ENCODE data around the gene JAG2.

Gene JAG2

GRCh38 chr14:105107351-105107750, 61.2 kb downstream of the JAG2 start:
- no peak overlapping the region for H3K4me3 ChIP-seq (ENCODE audit: low read depth, low read length)
- TF ChIP-seq, protein P1, sequence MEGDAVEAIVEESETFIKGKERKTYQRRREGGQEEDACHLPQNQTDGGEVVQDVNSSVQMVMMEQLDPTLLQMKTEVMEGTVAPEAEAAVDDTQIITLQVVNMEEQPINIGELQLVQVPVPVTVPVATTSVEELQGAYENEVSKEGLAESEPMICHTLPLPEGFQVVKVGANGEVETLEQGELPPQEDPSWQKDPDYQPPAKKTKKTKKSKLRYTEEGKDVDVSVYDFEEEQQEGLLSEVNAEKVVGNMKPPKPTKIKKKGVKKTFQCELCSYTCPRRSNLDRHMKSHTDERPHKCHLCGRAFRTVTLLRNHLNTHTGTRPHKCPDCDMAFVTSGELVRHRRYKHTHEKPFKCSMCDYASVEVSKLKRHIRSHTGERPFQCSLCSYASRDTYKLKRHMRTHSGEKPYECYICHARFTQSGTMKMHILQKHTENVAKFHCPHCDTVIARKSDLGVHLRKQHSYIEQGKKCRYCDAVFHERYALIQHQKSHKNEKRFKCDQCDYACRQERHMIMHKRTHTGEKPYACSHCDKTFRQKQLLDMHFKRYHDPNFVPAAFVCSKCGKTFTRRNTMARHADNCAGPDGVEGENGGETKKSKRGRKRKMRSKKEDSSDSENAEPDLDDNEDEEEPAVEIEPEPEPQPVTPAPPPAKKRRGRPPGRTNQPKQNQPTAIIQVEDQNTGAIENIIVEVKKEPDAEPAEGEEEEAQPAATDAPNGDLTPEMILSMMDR (IDR thresholded peaks at IDR 0.05; ENCODE audit: low read depth, low read length), result no peak

DNA sequence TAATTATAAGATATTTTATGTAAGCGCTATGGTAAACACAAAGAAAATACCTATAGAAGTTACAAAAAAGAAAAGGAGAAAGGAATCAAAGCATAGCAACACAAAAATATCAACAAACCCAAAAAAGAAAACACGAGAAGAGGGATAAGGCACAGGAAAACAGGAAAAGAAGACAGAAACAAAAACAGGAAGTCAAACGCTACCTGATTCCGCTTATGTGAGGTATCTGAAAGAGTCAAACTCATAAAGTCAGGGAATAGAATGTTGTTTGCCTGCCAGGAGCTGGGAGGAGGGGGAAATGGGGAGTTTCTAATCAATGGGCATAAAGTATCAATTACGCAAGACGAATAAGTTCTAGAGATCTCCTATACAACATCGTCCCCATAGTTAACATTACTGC, 63.4 kb downstream of the JAG2 start:
- TF ChIP-seq, protein P1 (IDR thresholded peaks at IDR 0.05; ENCODE audit: low read depth, low read length), result no peak

GRCh38 chr14:105102893-105103292, 65.7 kb downstream of the JAG2 start:
- no peak overlapping the region for H3K4me3 ChIP-seq (ENCODE audit: low read depth, low read length)

More for the DNA sequence above, 63.4 kb downstream of the JAG2 start:
- no peak overlapping the region for H3K4me3 ChIP-seq (ENCODE audit: low read depth, low read length)

DNA sequence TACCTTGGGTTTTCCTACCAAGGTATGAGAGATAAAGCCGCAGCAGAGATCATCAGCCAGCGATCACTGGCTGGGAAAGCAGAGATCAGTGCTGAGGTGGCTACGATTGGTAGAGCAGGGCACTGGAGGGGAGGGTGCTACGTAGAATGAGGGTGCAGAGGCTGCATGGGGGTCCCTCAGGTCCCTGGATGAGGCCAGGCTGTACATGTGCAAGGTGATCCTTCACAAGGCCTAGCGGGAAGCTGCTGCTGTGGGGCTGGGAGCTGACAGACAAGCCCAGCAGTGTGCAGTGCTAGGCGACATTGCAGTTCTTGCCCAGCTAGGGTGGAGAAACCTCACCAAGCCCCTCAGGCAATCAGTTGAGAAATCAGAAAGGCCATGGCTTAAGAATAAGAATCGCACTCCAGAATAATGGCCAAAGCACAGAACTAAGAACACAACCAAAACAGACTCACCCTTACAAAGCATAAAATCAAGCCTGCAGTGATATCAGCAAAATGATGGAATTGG, 66.2 kb downstream of the JAG2 start:
- TF ChIP-seq, protein P1 (IDR thresholded peaks at IDR 0.05; ENCODE audit: low read depth, low read length), result no peak

More at GRCh38 chr14:105102893-105103292, 65.7 kb downstream of the JAG2 start:
- TF ChIP-seq, protein P1 (IDR thresholded peaks at IDR 0.05; ENCODE audit: low read depth, low read length), result no peak

GRCh38 chr14:105100910-105101309, 67.7 kb downstream of the JAG2 start:
- TF ChIP-seq, protein P1 (IDR thresholded peaks at IDR 0.05; ENCODE audit: low read depth, low read length), result no peak
- H3K4me3 ChIP-seq (ENCODE audit: low read depth, low read length), result no peak overlapping the region

More for the DNA sequence above, 66.2 kb downstream of the JAG2 start:
- H3K4me3 ChIP-seq (ENCODE audit: low read depth, low read length), result no peak overlapping the region

DNA sequence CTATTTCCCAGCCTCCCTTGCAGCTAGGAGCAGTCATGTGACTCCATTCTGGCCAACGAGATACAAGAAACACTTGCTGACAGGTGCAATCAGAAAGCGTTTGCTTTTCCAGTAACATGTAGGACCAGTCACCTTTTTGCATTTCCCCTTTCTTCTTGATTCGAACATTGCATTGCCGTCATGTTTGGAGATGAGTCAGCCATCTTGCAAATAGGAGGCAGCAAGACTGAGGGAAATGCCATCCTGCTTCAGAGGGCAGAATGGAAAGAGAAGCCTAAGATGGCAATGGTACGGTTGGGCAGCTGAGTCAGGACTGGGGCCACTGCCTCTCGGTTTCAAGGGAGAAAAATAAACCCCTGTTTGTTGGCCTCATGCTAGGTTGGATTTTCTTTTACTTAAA, 68.8 kb downstream of the JAG2 start:
- no peak overlapping the region for H3K4me3 ChIP-seq (ENCODE audit: low read depth, low read length)
- TF ChIP-seq, protein P1 (IDR thresholded peaks at IDR 0.05; ENCODE audit: low read depth, low read length), result no peak

DNA sequence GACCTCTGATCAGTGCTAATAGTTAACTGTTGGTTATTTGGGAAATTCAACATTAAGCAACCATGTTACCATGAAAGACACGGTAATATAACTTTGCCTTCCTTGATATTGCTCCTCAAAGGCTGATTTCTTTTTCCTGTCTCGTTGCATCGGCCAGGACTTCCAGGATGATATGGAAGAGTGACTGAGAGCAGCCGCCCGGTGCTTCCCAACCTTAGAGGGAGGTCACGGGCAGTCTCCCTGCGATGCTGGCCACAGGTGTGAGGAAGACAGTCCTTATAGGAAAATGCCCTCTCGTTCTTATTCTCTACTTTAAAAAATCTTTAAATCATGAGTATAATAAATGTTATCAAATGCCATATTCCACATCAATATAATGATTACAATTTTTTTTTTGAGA, 70.3 kb downstream of the JAG2 start:
- TF ChIP-seq, protein P1 (IDR thresholded peaks at IDR 0.05; ENCODE audit: low read depth, low read length), result no peak
- H3K4me3 ChIP-seq (ENCODE audit: low read depth, low read length), result no peak overlapping the region
